Activated CD8-positive, alpha-beta memory T cell treated with anti-CD3 and anti-CD28 coated beads, Interleukin-2, amount 50 U/mL, for 1 hour (primary cell): Measurements from ENCODE around the gene EDEM3.

Experiments used
- DNase-seq: peaks from one replicate; pipeline ENCODE4 v3.0.0-alpha.2; 2020; ENCODE audit errors: extremely low read depth

Gene EDEM3

GRCh38 chr1:184669391-184669790, 85.3 kb downstream of the EDEM3 start:
- DNase-seq, result no peak

- DNase-seq, result no peak
Measured at GRCh38 chr1:184665360-184665759, 89.3 kb downstream of the EDEM3 start.

- DNase-seq, result no peak
Measured at GRCh38 chr1:184664661-184665060, 90.0 kb downstream of the EDEM3 start.

DNA sequence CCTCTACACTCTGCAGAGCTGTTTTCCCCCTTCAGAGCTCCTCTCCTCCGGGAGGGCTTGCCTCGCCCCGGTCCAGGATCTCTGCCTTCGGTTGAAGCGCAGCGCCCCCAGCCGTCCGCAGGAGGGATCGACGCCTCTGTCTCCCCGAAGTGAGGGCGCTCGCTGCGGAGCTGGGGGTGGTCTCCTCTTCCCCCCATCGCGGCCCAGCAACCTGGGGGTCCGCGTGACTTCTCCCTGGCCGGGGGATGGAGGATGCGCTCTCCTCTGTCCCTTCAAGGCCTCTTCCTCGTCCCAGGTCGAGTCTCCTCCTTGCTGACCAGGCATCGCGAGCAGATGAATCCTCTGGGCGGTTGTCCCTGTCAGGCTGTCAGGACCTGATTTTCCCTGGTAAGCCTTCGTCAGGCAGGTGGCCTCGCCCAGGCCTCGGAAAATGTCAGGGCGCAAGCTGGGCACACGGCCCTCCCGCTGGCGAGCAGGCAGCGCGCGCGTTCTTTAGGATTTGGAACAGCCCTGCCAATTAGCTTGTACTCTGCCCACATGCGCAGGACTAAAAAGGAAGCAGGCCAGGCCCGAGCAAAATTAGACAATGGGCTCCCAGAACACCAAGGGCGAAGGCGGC, 90.5 kb downstream of the EDEM3 start:
- DNase-seq, result no peak

- no peak for DNase-seq
Measured at GRCh38 chr1:184661801-184662200, 92.9 kb downstream of the EDEM3 start.

- no peak for DNase-seq
Measured at GRCh38 chr1:184660462-184661191, 94.0 kb downstream of the EDEM3 start.

DNA sequence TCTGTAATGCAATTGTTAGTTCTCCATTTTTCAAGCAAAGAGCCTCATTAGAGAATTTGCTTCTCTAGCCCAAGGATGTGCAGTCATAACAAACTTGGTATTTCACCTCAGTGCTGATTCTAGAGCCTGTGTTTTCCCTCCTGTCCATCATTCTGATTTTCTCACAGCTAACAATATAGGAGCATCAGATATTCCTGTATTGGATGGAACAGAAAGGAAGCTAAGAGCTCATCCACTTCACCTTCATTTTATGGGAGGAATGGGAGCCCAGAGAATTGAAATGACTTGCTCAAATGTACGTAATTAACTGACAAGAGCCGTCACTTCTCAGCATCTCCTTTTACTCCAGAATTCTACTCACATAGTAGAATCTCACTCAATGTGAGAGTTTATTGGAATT, 96.6 kb downstream of the EDEM3 start:
- DNase-seq, result no peak

DNA sequence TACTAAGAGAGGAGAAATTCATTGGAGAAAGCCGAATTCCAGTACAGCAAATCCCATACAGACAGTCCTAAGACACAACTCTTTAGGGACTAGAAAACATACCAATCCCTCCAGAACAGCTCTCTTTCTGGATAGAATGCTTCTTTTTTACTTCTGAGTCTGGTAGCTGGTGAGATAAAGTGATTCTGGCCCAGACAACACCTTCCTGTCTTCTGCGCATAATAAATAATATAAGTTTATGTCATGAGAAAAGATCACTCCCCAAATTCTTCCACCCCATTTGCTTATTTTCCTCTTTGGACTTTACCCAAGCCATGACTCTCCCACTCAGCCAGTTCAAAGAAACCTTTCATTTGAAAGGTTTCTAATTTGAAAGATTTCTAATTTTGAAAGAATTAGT, 98.4 kb downstream of the EDEM3 start:
- no peak for DNase-seq

GRCh38 chr1:184655185-184655584, 99.5 kb downstream of the EDEM3 start:
- DNase-seq, result no peak

- no peak for DNase-seq
Measured at GRCh38 chr1:184650177-184650866, 104.3 kb downstream of the EDEM3 start.

GRCh38 chr1:184649451-184649888, 105.2 kb downstream of the EDEM3 start:
- no peak for DNase-seq

DNA sequence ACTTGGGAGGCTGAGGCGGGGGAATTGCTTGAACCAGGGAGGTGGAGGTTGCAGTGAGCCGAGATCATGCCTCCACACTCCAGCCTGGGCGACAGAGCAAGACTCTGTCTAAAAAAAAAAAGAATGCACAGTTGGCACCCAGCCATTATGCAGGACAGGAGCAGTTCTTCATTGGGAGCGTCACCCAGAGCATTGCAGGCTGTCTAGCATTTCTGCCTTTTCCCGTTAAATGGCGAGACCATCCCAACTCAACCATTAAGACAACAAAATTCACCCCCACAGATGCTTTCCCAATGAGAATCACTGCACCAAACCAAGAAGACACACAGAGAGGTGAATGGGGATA, 105.8 kb downstream of the EDEM3 start:
- no peak for DNase-seq

GRCh38 chr1:184648160-184648855, 106.3 kb downstream of the EDEM3 start:
- no peak for DNase-seq

- no peak for DNase-seq
Measured at GRCh38 chr1:184647471-184647870, 107.2 kb downstream of the EDEM3 start.

DNA sequence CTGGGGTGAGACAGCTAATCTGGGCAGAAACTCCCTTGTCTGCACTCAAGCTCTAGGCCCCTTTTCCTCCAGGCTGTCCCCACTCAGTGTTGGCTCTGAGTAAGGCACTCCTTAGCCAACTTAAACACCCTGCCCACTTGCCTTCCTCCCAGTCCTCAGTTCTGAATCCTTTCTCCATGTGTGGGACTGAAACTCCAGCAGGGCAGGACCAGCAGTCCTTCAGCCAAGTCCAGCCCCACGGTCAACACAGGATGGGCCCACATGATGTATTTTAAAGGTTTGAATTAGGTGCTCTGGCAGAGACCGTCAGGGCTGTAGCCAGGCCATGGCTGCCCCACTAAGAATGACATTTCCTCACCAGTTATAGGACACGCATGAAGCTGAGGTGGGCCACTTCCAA, 107.8 kb downstream of the EDEM3 start:
- DNase-seq, result no peak

GRCh38 chr1:184646178-184646701, 108.4 kb downstream of the EDEM3 start:
- no peak for DNase-seq

DNA sequence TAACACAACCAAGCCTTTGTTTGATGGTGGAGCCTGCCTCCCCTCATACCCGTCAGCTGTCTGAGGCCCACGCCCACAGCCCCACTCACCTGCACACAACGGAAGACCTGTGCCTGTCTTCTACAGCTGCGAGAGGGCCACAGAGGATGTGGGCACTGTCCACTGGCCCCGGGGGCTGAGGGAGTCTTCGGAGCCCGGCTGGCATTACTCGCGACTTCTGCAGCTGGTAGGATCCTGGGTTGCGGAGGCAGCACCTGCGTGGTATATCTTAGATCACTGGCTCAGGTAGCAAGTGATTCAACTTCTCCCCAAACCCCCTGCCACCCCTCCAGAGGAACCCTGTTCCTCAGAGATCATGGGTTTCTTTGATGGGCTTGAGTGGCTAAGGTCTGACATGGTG, 109.9 kb downstream of the EDEM3 start:
- DNase-seq, result no peak

GRCh38 chr1:184643661-184644060, 111.0 kb downstream of the EDEM3 start:
- DNase-seq, result no peak

DNA sequence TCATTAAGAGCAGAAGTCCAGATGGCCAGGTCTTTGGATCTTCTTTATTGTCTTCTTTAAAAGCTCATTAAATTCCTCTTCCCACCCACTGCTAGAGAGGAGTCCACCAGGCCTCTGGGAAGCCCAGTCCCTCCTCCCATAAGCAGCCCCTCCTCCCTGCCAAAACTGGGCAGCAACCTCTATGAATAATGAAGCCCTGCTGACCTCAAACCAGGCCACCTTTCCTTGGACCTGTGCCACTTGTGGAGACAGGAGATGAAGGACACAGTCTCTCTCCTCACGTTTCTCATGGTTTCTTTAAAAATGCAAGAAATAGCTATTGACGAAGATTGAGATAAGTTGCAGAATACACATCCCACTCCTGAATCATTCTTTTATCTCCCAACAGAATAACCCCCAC, 112.8 kb downstream of the EDEM3 start:
- DNase-seq, result no peak

DNA sequence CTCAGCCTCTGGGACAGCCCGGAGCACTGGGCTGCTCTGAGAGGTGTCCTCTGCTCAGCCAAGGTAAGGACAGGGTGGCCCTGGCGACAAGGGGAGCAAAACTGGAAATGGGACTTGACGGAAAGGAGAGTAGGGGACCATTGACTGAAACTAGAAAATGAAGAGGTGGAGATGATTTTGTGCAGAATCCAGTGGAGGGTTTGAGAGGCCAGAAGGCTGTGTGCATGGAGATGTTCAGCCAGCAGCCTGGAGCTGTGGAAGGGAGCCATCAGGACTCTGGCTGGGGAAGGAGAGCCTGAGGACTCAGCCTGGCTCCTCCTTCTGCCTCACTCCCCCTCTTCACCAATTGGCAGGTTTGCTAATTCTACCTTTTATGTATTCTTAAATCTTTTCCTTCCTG, 114.2 kb downstream of the EDEM3 start:
- no peak for DNase-seq
